AG09309 (cell line): ENCODE results near the gene DOK7.

Experiments used
- DNase-seq: peaks from one replicate; pipeline ENCODE4 v3.0.0-alpha.2; 2010; ENCODE audit warnings: low read depth
- H3K4me3 ChIP-seq: 2 replicates; pipeline ENCODE4 v1.5.1; 2011; ENCODE audit warnings: mild to moderate bottlenecking, low read depth, low read length, moderate library complexity; ENCODE audit not compliant: control insufficient read depth
- TF ChIP-seq, protein P1 (sequence below): IDR thresholded peaks from 2 replicates; pipeline ENCODE4 v1.5.1; 2011; ENCODE audit warnings: mild to moderate bottlenecking, low read depth, low read length, inconsistent platforms; ENCODE audit not compliant: insufficient read depth, control insufficient read depth; ENCODE audit errors: missing control alignments

The DOK7 gene

GRCh38 chr4:3446631-3447320 is 16.3 kb upstream of the DOK7 start:
- TF ChIP-seq, protein P1, sequence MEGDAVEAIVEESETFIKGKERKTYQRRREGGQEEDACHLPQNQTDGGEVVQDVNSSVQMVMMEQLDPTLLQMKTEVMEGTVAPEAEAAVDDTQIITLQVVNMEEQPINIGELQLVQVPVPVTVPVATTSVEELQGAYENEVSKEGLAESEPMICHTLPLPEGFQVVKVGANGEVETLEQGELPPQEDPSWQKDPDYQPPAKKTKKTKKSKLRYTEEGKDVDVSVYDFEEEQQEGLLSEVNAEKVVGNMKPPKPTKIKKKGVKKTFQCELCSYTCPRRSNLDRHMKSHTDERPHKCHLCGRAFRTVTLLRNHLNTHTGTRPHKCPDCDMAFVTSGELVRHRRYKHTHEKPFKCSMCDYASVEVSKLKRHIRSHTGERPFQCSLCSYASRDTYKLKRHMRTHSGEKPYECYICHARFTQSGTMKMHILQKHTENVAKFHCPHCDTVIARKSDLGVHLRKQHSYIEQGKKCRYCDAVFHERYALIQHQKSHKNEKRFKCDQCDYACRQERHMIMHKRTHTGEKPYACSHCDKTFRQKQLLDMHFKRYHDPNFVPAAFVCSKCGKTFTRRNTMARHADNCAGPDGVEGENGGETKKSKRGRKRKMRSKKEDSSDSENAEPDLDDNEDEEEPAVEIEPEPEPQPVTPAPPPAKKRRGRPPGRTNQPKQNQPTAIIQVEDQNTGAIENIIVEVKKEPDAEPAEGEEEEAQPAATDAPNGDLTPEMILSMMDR, result no peak
- DNase-seq, result no peak
- H3K4me3 ChIP-seq, result no peak overlapping the region

- TF ChIP-seq, protein P1, result no peak
- H3K4me3 ChIP-seq, result no peak overlapping the region
- DNase-seq, result no peak
These were observed 15.4 kb upstream of the DOK7 start for GRCh38 chr4:3447431-3448395.

- TF ChIP-seq, protein P1, result no peak
- no peak for DNase-seq
- no peak overlapping the region for H3K4me3 ChIP-seq
These were observed 14.0 kb upstream of the DOK7 start for GRCh38 chr4:3449047-3449573.

GRCh38 chr4:3449574-3450534 is 13.3 kb upstream of the DOK7 start:
- no peak for DNase-seq
- TF ChIP-seq, protein P1, result no peak

GRCh38 chr4:3450643-3451042 is 12.5 kb upstream of the DOK7 start:
- TF ChIP-seq, protein P1, result no peak
- no peak for DNase-seq
- H3K4me3 ChIP-seq, result no peak overlapping the region

More at GRCh38 chr4:3449574-3450534, 13.3 kb upstream of the DOK7 start:
- H3K4me3 ChIP-seq, result no peak overlapping the region

- DNase-seq, result no peak
- no peak overlapping the region for H3K4me3 ChIP-seq
- TF ChIP-seq, protein P1, result no peak
These were observed 11.2 kb upstream of the DOK7 start for GRCh38 chr4:3451956-3452355.
